Endodermal cell (in vitro differentiated cells): ENCODE data around the gene SPTY2D1. TPM values are rescaled to one million over a fixed set of nuclear protein-coding genes. Genes with fewer than 3 reads are reported as not detected.
A peak's percentile ranks its signal among the peaks of the same experiment; 100 is the strongest.

Experiments used
- DNase-seq: peaks from one replicate; pipeline ENCODE4 v3.0.0-alpha.2; 2017
- H3K27ac ChIP-seq: 2 replicates; pipeline ENCODE4 v1.5.1; 2013; ENCODE audit warnings: mild to moderate bottlenecking, low read depth, low read length, moderate library complexity
- H3K27me3 ChIP-seq: 2 replicates; pipeline ENCODE4 v1.6.1; 2013; ENCODE audit warnings: mild to moderate bottlenecking, low read length, moderate library complexity; ENCODE audit not compliant: insufficient read depth, control insufficient read depth, poor library complexity, severe bottlenecking
- H3K36me3 ChIP-seq: 2 replicates; pipeline ENCODE4 v1.7.0; 2013; ENCODE audit warnings: mild to moderate bottlenecking, low read length, moderate library complexity; ENCODE audit not compliant: control insufficient read depth, insufficient read depth
- H3K4me1 ChIP-seq: one replicate; pipeline ENCODE4 v1.7.0; 2013; ENCODE audit warnings: low read length; ENCODE audit not compliant: control insufficient read depth, insufficient read depth
- H3K4me3 ChIP-seq: 2 replicates; pipeline ENCODE4 v1.5.1; 2013; ENCODE audit warnings: mild to moderate bottlenecking, low read length, moderate library complexity
- H3K9ac ChIP-seq: 2 replicates; pipeline ENCODE4 v1.6.1; 2013; ENCODE audit warnings: mild to moderate bottlenecking, low read length, moderate library complexity; ENCODE audit not compliant: poor library complexity, severe bottlenecking; ENCODE audit errors: extremely low read depth
- H3K9me3 ChIP-seq: 2 replicates; pipeline ENCODE4 v1.6.1; 2013; ENCODE audit warnings: mild to moderate bottlenecking, low read length, moderate library complexity; ENCODE audit not compliant: control insufficient read depth
- H3K27ac Mint-ChIP-seq: 2 replicates; pipeline ENCODE4 v1.8.0; 2020; ENCODE audit warnings: mixed read lengths
- H3K27me3 Mint-ChIP-seq: 2 replicates; pipeline ENCODE4 v1.8.0; 2021; ENCODE audit warnings: mild to moderate bottlenecking, mixed read lengths; ENCODE audit not compliant: insufficient read depth
- H3K36me3 Mint-ChIP-seq: 2 replicates; pipeline ENCODE4 v1.8.0; 2020; ENCODE audit warnings: low read depth, mixed read lengths
- H3K4me1 Mint-ChIP-seq: 2 replicates; pipeline ENCODE4 v1.8.0; 2020; ENCODE audit warnings: mixed read lengths
- H3K4me3 Mint-ChIP-seq: 2 replicates; pipeline ENCODE4 v1.8.0; 2020; ENCODE audit warnings: mild to moderate bottlenecking, moderate library complexity, mixed read lengths
- H3K9me3 Mint-ChIP-seq: 2 replicates; pipeline ENCODE4 v1.8.0; 2020; ENCODE audit warnings: mild to moderate bottlenecking, mixed read lengths
- WGBS, 2 experiments: methylation state at CpG; one replicate each; pipeline versions ENCODE4 v1.1.5 to v1.1.7; 2013; ENCODE audit warnings: missing lambda C conversion rate in 2 of 2, mixed read lengths in 1 of 2; ENCODE audit not compliant: insufficient coverage in 1 of 2, insufficient read length in 1 of 2; 5-methylcytosine and 5-hydroxymethylcytosine counted together
- total RNA-seq, 2 donors: library from RNA; stranded (reverse); fragmentation: NEBNext Ultra II Directional in 1 of 2; extraction: Animal tissue kit (Norgen Biotek cat#: 25700) in 1 of 2; gene quantifications; 2 replicates in 1 of 2; 3 replicates in 1 of 2; pipeline ENCODE4 v1.2.1, GENCODE V29; 2021
- TF ChIP-seq, protein P1 (sequence below): fragments of 200-600 bp; sonication (generic); conservative IDR thresholded peaks from 2 replicates; pipeline ENCODE4 v1.5.0; 2021; ENCODE audit warnings: antibody characterized with exemption, mild to moderate bottlenecking

The SPTY2D1 gene
- total RNA-seq, 2 donors from 2014 or later = 19.3 to 22.9 TPM

- Histone ChIP-seq H3K27me3 (no peaks in the 10 kb centered on the region), H3K27ac (no peak overlapping the region), H3K9ac (no peak overlapping the region), H3K9me3 (no peaks in the 10 kb centered on the region), H3K4me1 (no peaks in the 10 kb centered on the region), H3K4me3 (no peak overlapping the region), H3K36me3 (peaks cover 7% of the 10 kb centered on the region)
- no peak overlapping the region for H3K4me3 Mint-ChIP-seq
- peaks cover 3% of the 10 kb centered on the region for H3K9me3 Mint-ChIP-seq
- peaks cover 13% of the 10 kb centered on the region for H3K4me1 Mint-ChIP-seq
- WGBS, 2 experiments = 88 to 89% methylated on average over 10 to 14 of the region's 14 CpGs
- DNase-seq = peak; percentile 64
- no peaks in the 10 kb centered on the region for H3K27me3 Mint-ChIP-seq
- H3K27ac Mint-ChIP-seq = peak overlapping the region; percentile 87
- TF ChIP-seq, protein P1, sequence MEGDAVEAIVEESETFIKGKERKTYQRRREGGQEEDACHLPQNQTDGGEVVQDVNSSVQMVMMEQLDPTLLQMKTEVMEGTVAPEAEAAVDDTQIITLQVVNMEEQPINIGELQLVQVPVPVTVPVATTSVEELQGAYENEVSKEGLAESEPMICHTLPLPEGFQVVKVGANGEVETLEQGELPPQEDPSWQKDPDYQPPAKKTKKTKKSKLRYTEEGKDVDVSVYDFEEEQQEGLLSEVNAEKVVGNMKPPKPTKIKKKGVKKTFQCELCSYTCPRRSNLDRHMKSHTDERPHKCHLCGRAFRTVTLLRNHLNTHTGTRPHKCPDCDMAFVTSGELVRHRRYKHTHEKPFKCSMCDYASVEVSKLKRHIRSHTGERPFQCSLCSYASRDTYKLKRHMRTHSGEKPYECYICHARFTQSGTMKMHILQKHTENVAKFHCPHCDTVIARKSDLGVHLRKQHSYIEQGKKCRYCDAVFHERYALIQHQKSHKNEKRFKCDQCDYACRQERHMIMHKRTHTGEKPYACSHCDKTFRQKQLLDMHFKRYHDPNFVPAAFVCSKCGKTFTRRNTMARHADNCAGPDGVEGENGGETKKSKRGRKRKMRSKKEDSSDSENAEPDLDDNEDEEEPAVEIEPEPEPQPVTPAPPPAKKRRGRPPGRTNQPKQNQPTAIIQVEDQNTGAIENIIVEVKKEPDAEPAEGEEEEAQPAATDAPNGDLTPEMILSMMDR = no peak
- peaks cover 29% of the 10 kb centered on the region for H3K36me3 Mint-ChIP-seq
These were observed 55.1 kb downstream of the SPTY2D1 start for GRCh38 chr11:18578975-18579598.

DNA sequence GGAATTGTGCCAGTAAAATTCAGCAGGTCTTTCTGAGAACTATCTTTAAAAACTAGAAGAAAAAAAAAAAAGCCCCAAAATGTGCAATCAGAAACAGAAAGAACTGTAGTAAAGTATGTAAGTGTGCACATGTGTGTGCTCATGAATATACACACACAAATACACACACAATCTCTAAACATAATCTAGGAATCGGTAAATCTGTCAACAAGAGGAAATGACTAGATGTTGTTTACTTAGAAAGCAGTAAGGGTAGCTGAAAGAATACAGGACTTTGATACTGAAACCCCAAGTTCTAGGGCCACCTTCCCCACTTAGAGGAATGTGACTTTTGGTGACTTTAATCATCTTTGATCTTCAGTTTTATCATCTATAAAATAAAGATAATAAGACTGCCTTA, 58.8 kb downstream of the SPTY2D1 start:
- 83% methylated on average over 1 of the region's 1 CpG; no CpG with 5 or more reads in 1 of the 2 experiments for WGBS, 2 experiments
- peak overlapping the region; percentile 55 for H3K27ac Mint-ChIP-seq

GRCh38 chr11:18567081-18567480, 67.1 kb downstream of the SPTY2D1 start:
- 92 to 95% methylated on average over 2 of the region's 3 CpGs for WGBS, 2 experiments
- Histone ChIP-seq H3K4me3 (no peak overlapping the region), H3K9ac (no peak overlapping the region), H3K4me1 (no peaks in the 10 kb centered on the region), H3K27ac (no peak overlapping the region), H3K36me3 (peaks cover 29% of the 10 kb centered on the region), H3K27me3 (no peaks in the 10 kb centered on the region), H3K9me3 (no peaks in the 10 kb centered on the region)
- peaks cover 30% of the 10 kb centered on the region for H3K36me3 Mint-ChIP-seq
- no peaks in the 10 kb centered on the region for H3K4me1 Mint-ChIP-seq
- no peaks in the 10 kb centered on the region for H3K27me3 Mint-ChIP-seq
- no peaks in the 10 kb centered on the region for H3K9me3 Mint-ChIP-seq
- no peak overlapping the region for H3K27ac Mint-ChIP-seq
- DNase-seq = no peak
- TF ChIP-seq, protein P1 = no peak
- H3K4me3 Mint-ChIP-seq = no peak overlapping the region

More for the DNA sequence above, 58.8 kb downstream of the SPTY2D1 start:
- Mint-ChIP-seq H3K36me3 (peaks cover 41% of the 10 kb centered on the region), H3K4me3 (no peak overlapping the region), H3K4me1 (peaks cover 22% of the 10 kb centered on the region), H3K9me3 (peaks cover 3% of the 10 kb centered on the region), H3K27me3 (no peaks in the 10 kb centered on the region)
- DNase-seq = no peak
- no peaks in the 10 kb centered on the region for H3K9me3 ChIP-seq
- H3K4me1 ChIP-seq = no peaks in the 10 kb centered on the region
- H3K27ac ChIP-seq = no peak overlapping the region
- H3K4me3 ChIP-seq = no peak overlapping the region
- no peak overlapping the region for H3K9ac ChIP-seq
- H3K36me3 ChIP-seq = peaks cover 8% of the 10 kb centered on the region
- TF ChIP-seq, protein P1 = no peak
- H3K27me3 ChIP-seq = no peaks in the 10 kb centered on the region
